ENCODE measurements around the gene FAIM. TPM values are rescaled to one million over a fixed set of nuclear protein-coding genes. Genes with fewer than 3 reads are reported as not detected.

Gene FAIM
- total and polyA plus RNA-seq, 2 of the 8 experiments (the other 6 are each of a cell fraction or from before 2014, with no cell fraction given), result 1.2 to 7.1 TPM

- TF ChIP-seq KDM4A (IDR thresholded peaks at IDR 0.05; ENCODE audit: low read depth, low read length, severe bottlenecking) (no peak), BRCA1 (IDR thresholded peaks at IDR 0.05; ENCODE audit: low read depth, low read length) (no peak), SUZ12 (IDR thresholded peaks at IDR 0.05; ENCODE audit: low read length) (no peak), RBBP5 (IDR thresholded peaks at IDR 0.05; ENCODE audit: borderline replicate concordance, low read depth, low read length) (no peak), HDAC6 (IDR thresholded peaks at IDR 0.05; ENCODE audit: low read depth, low read length) (no peak), TCF12 (IDR thresholded peaks at IDR 0.05; ENCODE audit: low read depth, low read length) (no peak), KDM5A (IDR thresholded peaks at IDR 0.05; ENCODE audit: low read length) (no peak)
- TF ChIP-seq, protein P1, sequence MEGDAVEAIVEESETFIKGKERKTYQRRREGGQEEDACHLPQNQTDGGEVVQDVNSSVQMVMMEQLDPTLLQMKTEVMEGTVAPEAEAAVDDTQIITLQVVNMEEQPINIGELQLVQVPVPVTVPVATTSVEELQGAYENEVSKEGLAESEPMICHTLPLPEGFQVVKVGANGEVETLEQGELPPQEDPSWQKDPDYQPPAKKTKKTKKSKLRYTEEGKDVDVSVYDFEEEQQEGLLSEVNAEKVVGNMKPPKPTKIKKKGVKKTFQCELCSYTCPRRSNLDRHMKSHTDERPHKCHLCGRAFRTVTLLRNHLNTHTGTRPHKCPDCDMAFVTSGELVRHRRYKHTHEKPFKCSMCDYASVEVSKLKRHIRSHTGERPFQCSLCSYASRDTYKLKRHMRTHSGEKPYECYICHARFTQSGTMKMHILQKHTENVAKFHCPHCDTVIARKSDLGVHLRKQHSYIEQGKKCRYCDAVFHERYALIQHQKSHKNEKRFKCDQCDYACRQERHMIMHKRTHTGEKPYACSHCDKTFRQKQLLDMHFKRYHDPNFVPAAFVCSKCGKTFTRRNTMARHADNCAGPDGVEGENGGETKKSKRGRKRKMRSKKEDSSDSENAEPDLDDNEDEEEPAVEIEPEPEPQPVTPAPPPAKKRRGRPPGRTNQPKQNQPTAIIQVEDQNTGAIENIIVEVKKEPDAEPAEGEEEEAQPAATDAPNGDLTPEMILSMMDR (IDR thresholded peaks at IDR 0.05; ENCODE audit: control extremely low read depth in 1 of 3, insufficient read depth in 1 of 3, low read depth in 1 of 3, low read length in 3 of 3), result no peak
Observed at GRCh38 chr3:138629526-138629925, 21.0 kb downstream of the FAIM start (continued).
